ENCODE data around the gene RRP12.

RRP12 gene

DNA sequence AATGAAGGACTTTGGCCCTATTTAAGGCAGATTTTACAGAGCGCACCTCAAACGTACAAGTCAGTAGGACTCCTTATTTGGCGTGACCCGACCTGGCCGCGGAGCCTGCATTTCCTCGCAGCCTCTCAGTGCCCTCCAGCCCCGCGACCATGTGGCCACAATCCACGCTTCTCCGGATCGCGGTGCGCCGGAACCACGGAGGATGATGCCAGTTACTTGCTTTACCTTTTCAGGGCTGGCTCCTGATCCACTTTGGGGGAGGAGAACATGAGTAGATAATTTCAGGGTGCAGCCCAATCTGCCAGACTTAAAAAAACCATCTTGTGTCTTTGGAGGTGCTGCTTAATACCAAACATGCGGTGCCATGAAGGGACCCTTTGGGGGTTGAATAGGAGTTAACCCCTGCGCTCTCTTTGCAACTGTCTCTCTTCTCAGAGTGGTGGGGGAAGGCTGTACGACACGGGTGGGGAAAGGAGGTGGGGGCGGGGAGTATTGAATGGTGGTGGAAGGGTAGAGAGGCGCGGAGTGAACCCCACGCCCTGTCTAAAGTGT is 80.6 kb downstream of the RRP12 start:
- TF ChIP-seq, protein P1, sequence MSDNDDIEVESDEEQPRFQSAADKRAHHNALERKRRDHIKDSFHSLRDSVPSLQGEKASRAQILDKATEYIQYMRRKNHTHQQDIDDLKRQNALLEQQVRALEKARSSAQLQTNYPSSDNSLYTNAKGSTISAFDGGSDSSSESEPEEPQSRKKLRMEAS (IDR thresholded peaks at IDR 0.05), result no peak
- TF ChIP-seq RAD21 (IDR thresholded peaks at IDR 0.05; ENCODE audit: low read depth) (no peak), YY1 (IDR thresholded peaks at IDR 0.05; ENCODE audit: low read depth) (no peak), EP300 (IDR thresholded peaks at IDR 0.05; ENCODE audit: borderline replicate concordance) (no peak), EGR1 (IDR thresholded peaks at IDR 0.05) (no peak), TEAD4 (IDR thresholded peaks at IDR 0.05) (no peak), NFIC (IDR thresholded peaks at IDR 0.05) (no peak), CEBPB (IDR thresholded peaks at IDR 0.05) (no peak), FOXM1 (IDR thresholded peaks at IDR 0.05; ENCODE audit: borderline replicate concordance, low read depth) (no peak), CREB1 (IDR thresholded peaks at IDR 0.05; ENCODE audit: low read depth) (no peak)

DNA sequence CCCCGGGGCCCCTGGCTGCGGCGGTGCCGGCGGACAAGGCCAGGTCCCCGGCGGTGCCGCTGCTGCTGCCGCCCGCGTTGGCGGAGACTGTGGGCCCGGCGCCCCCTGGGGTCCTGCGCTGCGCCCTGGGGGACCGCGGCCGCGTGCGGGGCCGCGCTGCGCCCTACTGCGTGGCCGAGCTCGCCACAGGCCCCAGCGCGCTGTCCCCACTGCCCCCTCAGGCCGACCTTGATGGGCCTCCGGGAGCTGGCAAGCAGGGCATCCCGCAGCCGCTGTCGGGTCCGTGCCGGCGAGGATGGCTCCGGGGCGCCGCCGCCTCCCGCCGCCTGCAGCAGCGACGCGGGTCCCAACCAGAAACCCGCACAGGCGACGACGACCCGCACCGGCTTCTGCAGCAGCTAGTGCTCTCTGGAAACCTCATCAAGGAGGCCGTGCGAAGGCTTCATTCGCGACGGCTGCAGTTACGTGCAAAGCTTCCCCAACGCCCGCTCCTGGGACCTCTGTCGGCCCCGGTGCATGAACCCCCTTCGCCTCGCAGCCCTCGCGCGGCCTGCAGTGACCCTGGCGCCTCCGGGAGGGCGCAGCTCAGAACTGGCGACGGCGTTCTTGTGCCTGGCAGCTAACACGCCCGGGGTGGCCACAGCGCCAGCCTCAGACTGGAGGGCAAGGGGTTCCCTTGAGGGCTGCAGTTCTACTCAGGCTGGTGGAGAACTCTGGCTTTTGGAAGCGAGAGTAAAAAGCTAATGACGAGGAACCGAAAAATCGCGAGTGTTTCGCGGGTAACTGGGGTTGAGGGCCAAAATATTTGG is 81.3 kb downstream of the RRP12 start:
- TF ChIP-seq, protein P2, sequence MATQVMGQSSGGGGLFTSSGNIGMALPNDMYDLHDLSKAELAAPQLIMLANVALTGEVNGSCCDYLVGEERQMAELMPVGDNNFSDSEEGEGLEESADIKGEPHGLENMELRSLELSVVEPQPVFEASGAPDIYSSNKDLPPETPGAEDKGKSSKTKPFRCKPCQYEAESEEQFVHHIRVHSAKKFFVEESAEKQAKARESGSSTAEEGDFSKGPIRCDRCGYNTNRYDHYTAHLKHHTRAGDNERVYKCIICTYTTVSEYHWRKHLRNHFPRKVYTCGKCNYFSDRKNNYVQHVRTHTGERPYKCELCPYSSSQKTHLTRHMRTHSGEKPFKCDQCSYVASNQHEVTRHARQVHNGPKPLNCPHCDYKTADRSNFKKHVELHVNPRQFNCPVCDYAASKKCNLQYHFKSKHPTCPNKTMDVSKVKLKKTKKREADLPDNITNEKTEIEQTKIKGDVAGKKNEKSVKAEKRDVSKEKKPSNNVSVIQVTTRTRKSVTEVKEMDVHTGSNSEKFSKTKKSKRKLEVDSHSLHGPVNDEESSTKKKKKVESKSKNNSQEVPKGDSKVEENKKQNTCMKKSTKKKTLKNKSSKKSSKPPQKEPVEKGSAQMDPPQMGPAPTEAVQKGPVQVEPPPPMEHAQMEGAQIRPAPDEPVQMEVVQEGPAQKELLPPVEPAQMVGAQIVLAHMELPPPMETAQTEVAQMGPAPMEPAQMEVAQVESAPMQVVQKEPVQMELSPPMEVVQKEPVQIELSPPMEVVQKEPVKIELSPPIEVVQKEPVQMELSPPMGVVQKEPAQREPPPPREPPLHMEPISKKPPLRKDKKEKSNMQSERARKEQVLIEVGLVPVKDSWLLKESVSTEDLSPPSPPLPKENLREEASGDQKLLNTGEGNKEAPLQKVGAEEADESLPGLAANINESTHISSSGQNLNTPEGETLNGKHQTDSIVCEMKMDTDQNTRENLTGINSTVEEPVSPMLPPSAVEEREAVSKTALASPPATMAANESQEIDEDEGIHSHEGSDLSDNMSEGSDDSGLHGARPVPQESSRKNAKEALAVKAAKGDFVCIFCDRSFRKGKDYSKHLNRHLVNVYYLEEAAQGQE (IDR thresholded peaks at IDR 0.05; ENCODE audit: low read depth), result no peak
- TF ChIP-seq NFIC (IDR thresholded peaks at IDR 0.05), result no peak
- no peak for TF ChIP-seq ZBTB7A (IDR thresholded peaks at IDR 0.05; ENCODE audit: low read depth)
- no peak for TF ChIP-seq EP300 (IDR thresholded peaks at IDR 0.05; ENCODE audit: borderline replicate concordance)
- TF ChIP-seq, protein P1 (IDR thresholded peaks at IDR 0.05), result no peak
- TF ChIP-seq TCF12 (IDR thresholded peaks at IDR 0.05; ENCODE audit: low read depth), result no peak
- TF ChIP-seq, protein P3, sequence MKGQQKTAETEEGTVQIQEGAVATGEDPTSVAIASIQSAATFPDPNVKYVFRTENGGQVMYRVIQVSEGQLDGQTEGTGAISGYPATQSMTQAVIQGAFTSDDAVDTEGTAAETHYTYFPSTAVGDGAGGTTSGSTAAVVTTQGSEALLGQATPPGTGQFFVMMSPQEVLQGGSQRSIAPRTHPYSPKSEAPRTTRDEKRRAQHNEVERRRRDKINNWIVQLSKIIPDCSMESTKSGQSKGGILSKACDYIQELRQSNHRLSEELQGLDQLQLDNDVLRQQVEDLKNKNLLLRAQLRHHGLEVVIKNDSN (IDR thresholded peaks at IDR 0.05), result no peak
- no peak for TF ChIP-seq TEAD4 (IDR thresholded peaks at IDR 0.05)
- TF ChIP-seq TAF1 (IDR thresholded peaks at IDR 0.05; ENCODE audit: low read depth), result no peak
- no peak for TF ChIP-seq RAD21 (IDR thresholded peaks at IDR 0.05; ENCODE audit: low read depth)
- no peak for TF ChIP-seq CEBPB (IDR thresholded peaks at IDR 0.05)
- no peak for TF ChIP-seq YY1 (IDR thresholded peaks at IDR 0.05; ENCODE audit: low read depth)
- no peak for TF ChIP-seq CREB1 (IDR thresholded peaks at IDR 0.05; ENCODE audit: low read depth)
- no peak for TF ChIP-seq FOXM1 (IDR thresholded peaks at IDR 0.05; ENCODE audit: borderline replicate concordance, low read depth)
- no peak for TF ChIP-seq EGR1 (IDR thresholded peaks at IDR 0.05)

DNA sequence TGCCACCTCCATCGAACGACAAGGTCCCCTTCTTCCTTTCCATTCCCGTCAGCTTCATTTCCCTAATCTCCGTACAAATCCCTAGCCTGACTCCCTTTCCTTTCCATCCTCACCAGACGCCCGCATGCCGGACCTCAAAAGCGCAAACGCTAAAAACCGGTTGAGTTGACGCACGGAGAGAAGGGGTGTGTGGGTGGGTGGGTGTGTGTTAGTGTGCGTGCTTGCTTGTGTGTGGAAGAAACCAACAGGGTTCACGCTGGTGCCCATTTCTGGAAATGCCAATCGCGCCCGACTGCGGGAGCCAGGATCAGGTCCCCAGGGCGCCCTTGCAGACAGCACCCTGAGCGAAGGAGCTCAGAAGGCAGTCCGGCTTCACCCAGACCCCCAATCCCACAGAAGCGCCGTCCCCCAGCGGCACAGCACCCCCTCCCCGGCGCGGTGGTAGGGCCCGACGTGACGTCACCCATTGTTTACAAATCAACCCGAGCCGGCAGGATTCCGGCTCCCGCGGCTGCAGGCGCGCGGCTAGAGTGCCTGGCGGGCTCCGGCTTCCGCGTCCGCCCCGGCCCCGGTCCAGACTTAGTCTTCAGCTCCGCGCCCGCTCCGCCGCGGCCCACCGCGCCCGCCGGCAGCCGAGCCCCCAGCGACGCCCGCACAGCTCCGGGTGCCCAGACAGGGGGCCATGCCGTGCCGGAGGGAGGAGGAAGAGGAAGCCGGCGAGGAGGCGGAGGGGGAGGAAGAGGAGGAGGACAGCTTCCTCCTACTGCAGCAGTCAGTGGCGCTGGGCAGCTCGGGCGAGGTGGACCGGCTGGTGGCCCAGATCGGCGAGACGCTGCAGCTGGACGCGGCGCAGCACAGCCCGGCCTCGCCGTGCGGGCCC is 82.1 kb downstream of the RRP12 start, which contains the start of gene FRAT1:
Gene FRAT1 (plus strand): TSS at position 500 of the 880 bp plus-strand sequence. CDS start 183 bp downstream, at position 683.
- TF ChIP-seq ZBTB7A (IDR thresholded peaks at IDR 0.05; ENCODE audit: low read depth) (no peak; the same call in none of the 2 replicates), FOXM1 (IDR thresholded peaks at IDR 0.05; ENCODE audit: borderline replicate concordance, low read depth) (no peak), TCF12 (IDR thresholded peaks at IDR 0.05; ENCODE audit: low read depth) (peak; percentile 21; the same call in 1 of the 2 replicates), CEBPB (IDR thresholded peaks at IDR 0.05) (no peak), YY1 (IDR thresholded peaks at IDR 0.05; ENCODE audit: low read depth) (no peak), EP300 (IDR thresholded peaks at IDR 0.05; ENCODE audit: borderline replicate concordance) (peak; percentile 61; the same call in 1 of the 2 replicates), TEAD4 (IDR thresholded peaks at IDR 0.05) (peak; percentile 30; the same call in 1 of the 2 replicates), EGR1 (IDR thresholded peaks at IDR 0.05) (peak; percentile 91), CREB1 (IDR thresholded peaks at IDR 0.05; ENCODE audit: low read depth) (peak; percentile 85), RAD21 (IDR thresholded peaks at IDR 0.05; ENCODE audit: low read depth) (no peak), TAF1 (IDR thresholded peaks at IDR 0.05; ENCODE audit: low read depth) (peak; percentile 68; the same call in 1 of the 2 replicates), NFIC (IDR thresholded peaks at IDR 0.05) (no peak)
- TF ChIP-seq, protein P1 (IDR thresholded peaks at IDR 0.05), result peak; percentile 91
- TF ChIP-seq, protein P2 (IDR thresholded peaks at IDR 0.05; ENCODE audit: low read depth), result no peak
- TF ChIP-seq, protein P3 (IDR thresholded peaks at IDR 0.05), result no peak

DNA sequence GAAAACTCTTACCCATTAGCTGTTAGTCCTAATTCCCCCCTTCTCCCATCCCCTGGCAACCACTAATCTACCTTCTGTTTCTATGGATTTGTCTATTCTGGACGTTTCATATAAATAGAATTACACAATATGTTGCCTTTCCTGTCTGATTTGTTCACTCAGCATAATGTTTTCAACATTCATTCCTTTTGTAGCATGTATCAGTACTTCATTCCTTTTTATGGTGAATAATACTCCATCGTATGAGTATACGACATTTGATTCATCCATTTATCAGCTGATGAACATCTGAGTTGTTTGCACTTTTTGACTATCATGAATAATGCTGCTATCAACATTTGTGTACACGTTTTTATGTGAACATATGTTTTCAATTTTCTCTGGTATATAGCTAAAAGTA is 86.5 kb downstream of the RRP12 start:
- TF ChIP-seq, protein P1 (IDR thresholded peaks at IDR 0.05), result no peak
- TF ChIP-seq TAF1 (IDR thresholded peaks at IDR 0.05; ENCODE audit: low read depth) (no peak), EGR1 (IDR thresholded peaks at IDR 0.05) (no peak), TCF12 (IDR thresholded peaks at IDR 0.05; ENCODE audit: low read depth) (no peak)
